Measurements from ENCODE around the gene MBLAC1.

The MBLAC1 gene

GRCh38 chr7:100174582-100174981, 47.8 kb downstream of the MBLAC1 start:
- no peak overlapping the region for H3K9ac ChIP-seq (ENCODE audit: insufficient read length)
- H3K9me3 ChIP-seq (ENCODE audit: low read depth, low read length): no peaks in the 10 kb centered on the region
- no peak overlapping the region for H3K27ac ChIP-seq
- DNase-seq (ENCODE audit: low read depth, low spot score): no peak
- H3K4me3 ChIP-seq: no peak overlapping the region
- TF ChIP-seq POLR2AphosphoS5 (IDR thresholded peaks at IDR 0.05; ENCODE audit: borderline replicate concordance, low read depth, low read length) (no peak), FOXP2 (optimal IDR thresholded peaks at IDR 0.05; ENCODE audit: control extremely low read depth, extremely low read length, insufficient read depth) (no peak), EZH2 (IDR thresholded peaks at IDR 0.05) (no peak)
- peaks cover 16% of the 10 kb centered on the region; the same call in 1 of the 2 replicates for H3K36me3 ChIP-seq (ENCODE audit: insufficient read depth, low read length)

- Histone ChIP-seq H3K9ac (ENCODE audit: insufficient read length) (no peak overlapping the region), H3K27ac (no peak overlapping the region)
- no peak for TF ChIP-seq EZH2 (IDR thresholded peaks at IDR 0.05)
- no peak for TF ChIP-seq POLR2AphosphoS5 (IDR thresholded peaks at IDR 0.05; ENCODE audit: borderline replicate concordance, low read depth, low read length)
- TF ChIP-seq FOXP2 (optimal IDR thresholded peaks at IDR 0.05; ENCODE audit: control extremely low read depth, extremely low read length, insufficient read depth): no peak
Observed at GRCh38 chr7:100175296-100175935, 48.6 kb downstream of the MBLAC1 start.

GRCh38 chr7:100176096-100177044, 49.6 kb downstream of the MBLAC1 start:
- H3K9me3 ChIP-seq (ENCODE audit: low read depth, low read length): no peaks in the 10 kb centered on the region
- H3K36me3 ChIP-seq (ENCODE audit: insufficient read depth, low read length): peaks cover 16% of the 10 kb centered on the region; the same call in 1 of the 2 replicates
- peak overlapping the region; percentile 98 for H3K4me3 ChIP-seq
- no peak overlapping the region for H3K27ac ChIP-seq
- H3K9ac ChIP-seq (ENCODE audit: insufficient read length): peak overlapping the region; percentile 92
- DNase-seq (ENCODE audit: low read depth, low spot score): no peak
- TF ChIP-seq FOXP2 (optimal IDR thresholded peaks at IDR 0.05; ENCODE audit: control extremely low read depth, extremely low read length, insufficient read depth) (no peak), POLR2AphosphoS5 (IDR thresholded peaks at IDR 0.05; ENCODE audit: borderline replicate concordance, low read depth, low read length) (no peak), EZH2 (IDR thresholded peaks at IDR 0.05) (no peak)

More at GRCh38 chr7:100175296-100175935, 48.6 kb downstream of the MBLAC1 start:
- DNase-seq (ENCODE audit: low read depth, low spot score): no peak
- peaks cover 16% of the 10 kb centered on the region; the same call in 1 of the 2 replicates for H3K36me3 ChIP-seq (ENCODE audit: insufficient read depth, low read length)
- no peaks in the 10 kb centered on the region for H3K9me3 ChIP-seq (ENCODE audit: low read depth, low read length)
- no peak overlapping the region for H3K4me3 ChIP-seq

GRCh38 chr7:100177045-100178001, 50.6 kb downstream of the MBLAC1 start, which contains the start of the genes GPC2 and STAG3:
Gene GPC2 (minus strand): TSS chr7:100177381. CDS start chr7:100177199, 182 bp downstream.
Gene STAG3 (plus strand): TSS chr7:100177918. CDS start chr7:100180557, 2,639 bp downstream.
- TF ChIP-seq POLR2AphosphoS5 (IDR thresholded peaks at IDR 0.05; ENCODE audit: borderline replicate concordance, low read depth, low read length) (peak; percentile 86), FOXP2 (optimal IDR thresholded peaks at IDR 0.05; ENCODE audit: control extremely low read depth, extremely low read length, insufficient read depth) (no peak)
- peak; percentile 81 for DNase-seq (ENCODE audit: low read depth, low spot score)
- Histone ChIP-seq H3K4me3 (peak within 1 kb of the TSS; percentile 98), H3K9me3 (ENCODE audit: low read depth, low read length) (no peaks in the 10 kb centered on the region), H3K9ac (ENCODE audit: insufficient read length) (peak within 1 kb of the TSS; percentile 92), H3K36me3 (ENCODE audit: insufficient read depth, low read length) (peaks cover 16% of the 10 kb centered on the region; the same call in 1 of the 2 replicates), H3K27ac (peak within 1 kb of the TSS; percentile 49; the same call in 1 of the 2 replicates)

All from SK-N-MC (cell line).